UCSD-AML1 (cell line): ENCODE results near the gene GABRR3.

ENCODE experiments used
- DNase-seq: peaks from one replicate; lab custom pipeline; 2025; ENCODE audit not compliant: unreplicated experiment; lab: John Stamatoyannopoulos, UW

Gene GABRR3

DNA sequence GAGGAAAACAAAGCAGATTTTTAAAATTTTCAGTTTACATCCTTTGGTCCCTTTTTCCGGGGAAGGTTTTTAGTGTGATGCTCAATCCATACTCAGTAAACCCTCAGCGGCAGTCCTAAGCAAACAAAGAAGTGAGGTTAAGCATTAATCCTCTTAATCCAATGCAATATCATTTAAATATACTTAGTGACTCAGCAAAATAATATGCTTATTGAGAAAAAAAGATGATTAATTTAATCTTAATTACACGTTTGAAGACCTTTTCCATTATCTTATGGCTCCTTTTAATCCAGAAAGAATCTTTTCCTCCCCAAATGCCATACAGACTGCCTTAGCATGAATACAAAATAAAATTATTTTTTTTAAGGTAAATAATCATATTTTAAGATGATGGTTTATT, at the start of gene GABRR3:
GABRR3 (minus strand) TSS at position 108 of the 400 bp plus-strand sequence. CDS start 328 bp downstream, outside the sequence.
- DNase-seq: no peak

- DNase-seq: no peak
These were observed 38.4 kb upstream of the GABRR3 start for GRCh38 chr3:98073486-98073885.

GRCh38 chr3:98070840-98071239, 35.7 kb upstream of the GABRR3 start:
- DNase-seq: no peak

- no peak for DNase-seq
These were observed 33.7 kb upstream of the GABRR3 start for GRCh38 chr3:98068824-98069223.

DNA sequence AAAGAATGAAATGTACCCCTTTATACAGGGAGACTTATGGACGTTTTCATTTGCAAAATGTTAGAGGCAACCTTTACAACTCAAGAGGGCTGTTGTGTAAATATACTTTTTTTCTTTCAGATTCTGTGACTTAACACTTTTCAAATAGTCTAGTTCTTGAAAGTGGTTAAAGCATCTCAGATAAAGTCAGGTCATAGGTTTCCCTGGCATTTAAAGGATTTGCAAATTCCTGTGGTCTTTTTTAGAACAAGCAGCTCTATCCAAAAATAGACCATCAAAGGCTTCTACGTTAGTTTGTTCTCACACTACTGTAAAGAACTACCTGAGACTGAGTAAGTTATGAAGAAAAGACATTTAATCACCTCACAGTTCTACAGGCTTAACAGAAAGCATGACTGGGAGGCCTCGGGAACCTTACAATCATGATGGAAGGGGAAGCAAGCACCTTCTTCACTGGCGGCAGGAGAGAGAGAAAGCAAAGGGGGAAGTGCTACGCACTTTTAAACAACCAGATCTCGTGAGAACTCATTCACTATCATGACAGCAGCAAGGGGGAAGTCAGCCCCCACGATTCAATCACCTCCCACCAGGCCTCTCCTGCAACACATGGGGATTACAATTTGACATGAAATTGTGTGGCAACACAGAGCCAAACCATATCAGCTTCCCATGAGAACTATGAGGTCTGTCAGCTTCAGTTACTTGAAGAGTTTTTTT, 23.3 kb upstream of the GABRR3 start:
- DNase-seq: no peak

DNA sequence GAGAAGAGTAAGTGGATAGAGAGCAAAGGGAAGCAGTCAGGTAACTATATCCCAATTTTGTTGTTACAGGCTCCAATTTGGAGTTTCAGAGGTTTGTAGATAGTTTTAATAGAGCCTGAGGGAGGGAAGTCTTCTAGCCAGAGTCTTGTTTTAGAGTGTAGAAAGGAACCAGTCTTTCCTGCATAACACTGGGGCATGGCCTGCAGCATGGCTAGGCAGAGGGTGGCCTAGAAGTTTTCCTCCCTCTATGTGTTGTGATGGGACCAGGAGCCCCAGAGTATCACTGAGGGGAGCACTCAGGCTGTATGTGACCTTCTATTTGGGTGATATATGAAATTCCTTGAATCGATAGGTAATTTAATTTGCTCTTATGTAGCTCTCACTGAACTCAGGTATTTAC, 22.5 kb upstream of the GABRR3 start:
- DNase-seq: no peak

DNA sequence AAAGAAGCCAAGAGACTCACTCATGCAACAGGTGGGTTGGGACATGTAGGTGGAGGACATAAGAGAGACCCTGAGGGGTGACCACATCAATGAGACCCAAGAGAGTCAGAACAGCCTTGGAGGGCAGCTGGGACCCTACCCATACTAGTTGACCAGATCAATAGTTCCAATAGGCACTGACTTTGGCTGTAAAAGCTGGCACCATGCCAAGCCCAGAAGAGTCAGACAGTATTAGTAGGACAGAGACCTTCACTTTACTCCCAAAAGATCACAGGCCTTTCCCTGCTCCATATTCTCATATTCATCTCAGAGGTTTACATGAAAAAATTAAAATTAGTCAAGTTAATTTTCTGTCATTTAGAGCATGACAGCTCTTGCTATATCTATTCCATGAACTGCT, 20.9 kb upstream of the GABRR3 start:
- no peak for DNase-seq

DNA sequence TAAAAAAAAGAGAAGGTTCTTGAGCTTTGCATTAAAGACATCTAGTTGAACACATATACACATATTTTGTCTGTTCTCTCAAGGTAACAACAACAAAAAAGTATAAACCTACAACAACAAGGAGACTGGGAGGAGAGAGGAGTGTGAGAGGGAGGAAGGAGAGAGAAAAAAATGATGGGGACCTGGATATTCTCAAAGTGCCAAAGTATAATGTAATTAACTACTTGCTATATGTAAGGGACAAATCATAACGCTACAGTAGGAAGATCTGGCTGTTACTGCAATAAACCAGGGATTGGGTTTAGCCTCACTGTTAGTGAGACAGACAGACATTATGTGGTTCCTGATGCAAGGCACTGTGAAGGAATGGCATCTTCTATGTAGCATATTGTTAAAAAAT, 14.2 kb upstream of the GABRR3 start:
- no peak for DNase-seq

GRCh38 chr3:98048586-98048985, 13.5 kb upstream of the GABRR3 start:
- DNase-seq: no peak

DNA sequence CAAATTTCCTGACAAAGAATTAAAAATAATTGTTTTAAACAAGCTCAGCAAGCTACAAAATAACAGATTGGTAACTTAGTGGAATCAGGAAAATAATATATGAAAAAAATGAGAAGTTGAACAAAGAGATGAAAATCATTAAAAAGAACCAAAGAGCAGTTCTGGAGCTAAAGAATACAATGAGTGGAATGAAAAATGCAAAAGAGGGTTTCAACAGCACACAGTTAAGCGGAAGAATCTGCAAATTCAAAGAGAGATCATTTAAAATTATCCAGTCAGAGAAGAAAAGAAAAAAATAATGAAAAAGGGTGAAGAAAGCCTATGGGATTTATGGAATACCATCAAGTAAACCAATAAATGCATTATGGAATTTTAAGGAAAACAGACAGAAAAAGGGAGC, 6.2 kb upstream of the GABRR3 start:
- no peak for DNase-seq

DNA sequence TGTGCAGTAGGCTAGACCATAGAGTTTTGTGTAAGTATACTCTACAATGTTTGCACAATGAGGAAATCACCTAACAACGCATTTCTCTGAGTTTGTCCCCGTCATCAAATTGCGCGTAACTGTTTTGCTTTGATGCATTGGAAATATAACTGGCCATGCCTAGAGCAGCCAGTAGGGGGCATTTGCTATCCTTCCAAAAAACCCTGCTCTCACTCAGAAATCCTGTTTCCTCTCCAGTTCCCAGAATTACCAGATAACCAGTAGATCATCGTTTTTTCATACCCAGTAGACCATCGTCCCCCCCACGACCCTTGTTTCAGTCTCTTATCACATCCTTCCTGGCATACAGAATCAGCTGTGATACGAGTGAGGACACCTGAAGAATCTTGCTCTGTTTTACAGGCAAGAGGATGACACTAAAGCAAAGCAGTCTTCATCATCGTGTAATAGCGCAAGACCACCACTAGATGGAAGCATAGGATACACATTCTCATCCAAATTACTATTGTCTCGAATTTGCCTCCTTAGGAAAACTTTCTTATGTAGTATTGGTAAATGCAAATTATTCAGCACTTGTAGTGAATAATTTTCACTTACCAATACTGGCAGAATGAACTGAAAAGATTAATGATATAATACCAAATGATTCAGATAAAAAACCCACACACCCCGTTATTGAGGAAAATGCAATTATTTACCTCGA, 4.4 kb upstream of the GABRR3 start:
- DNase-seq: peak; percentile 44

- no peak for DNase-seq
These were observed 3.8 kb upstream of the GABRR3 start for GRCh38 chr3:98038876-98039275.

DNA sequence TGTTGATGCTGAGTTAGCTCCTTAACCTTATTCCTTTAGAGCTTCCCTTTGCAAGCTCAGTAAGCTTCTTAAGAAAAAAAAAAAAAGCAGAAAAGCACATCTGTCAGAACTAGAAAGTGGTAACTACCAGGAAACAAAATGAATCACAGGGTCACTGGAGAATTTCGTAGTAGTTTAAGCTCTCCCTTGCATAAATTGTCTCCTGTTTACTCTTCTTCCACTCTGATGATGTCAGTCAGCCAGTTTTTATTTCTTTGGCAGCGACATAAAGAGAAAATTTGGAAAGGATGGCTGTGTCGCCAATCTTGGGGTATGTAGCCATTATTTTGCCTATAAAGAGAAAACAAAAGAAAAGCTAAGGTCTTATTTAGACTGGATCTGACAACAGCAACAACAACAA, 3.2 kb upstream of the GABRR3 start:
- DNase-seq: no peak

- DNase-seq: no peak
These were observed 629 bp downstream of the GABRR3 start for GRCh38 chr3:98034486-98034885.

DNA sequence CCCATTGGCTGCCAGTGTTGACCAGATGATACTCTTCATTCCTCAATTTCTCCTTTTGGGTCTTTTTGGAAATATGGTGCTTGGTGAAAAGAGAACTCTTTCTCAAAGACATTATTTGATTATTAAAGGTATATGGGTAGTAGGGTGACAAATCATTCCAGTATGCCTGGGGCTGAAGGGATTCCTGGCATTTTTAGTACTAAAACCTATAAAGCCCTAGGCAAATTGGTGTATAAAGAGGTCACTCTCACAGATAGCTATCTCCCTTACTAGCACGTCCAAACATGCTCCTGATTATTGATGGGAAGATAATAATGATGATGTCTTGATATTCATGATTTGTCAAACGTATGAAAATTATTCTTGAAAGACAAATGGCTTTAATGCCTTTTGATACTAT, 1.1 kb downstream of the GABRR3 start:
- DNase-seq: no peak

GRCh38 chr3:98032904-98033303, 2.2 kb downstream of the GABRR3 start:
- DNase-seq: no peak

GRCh38 chr3:98032265-98032664, 2.9 kb downstream of the GABRR3 start:
- DNase-seq: no peak

GRCh38 chr3:98029083-98029482, 6.0 kb downstream of the GABRR3 start:
- DNase-seq: no peak

DNA sequence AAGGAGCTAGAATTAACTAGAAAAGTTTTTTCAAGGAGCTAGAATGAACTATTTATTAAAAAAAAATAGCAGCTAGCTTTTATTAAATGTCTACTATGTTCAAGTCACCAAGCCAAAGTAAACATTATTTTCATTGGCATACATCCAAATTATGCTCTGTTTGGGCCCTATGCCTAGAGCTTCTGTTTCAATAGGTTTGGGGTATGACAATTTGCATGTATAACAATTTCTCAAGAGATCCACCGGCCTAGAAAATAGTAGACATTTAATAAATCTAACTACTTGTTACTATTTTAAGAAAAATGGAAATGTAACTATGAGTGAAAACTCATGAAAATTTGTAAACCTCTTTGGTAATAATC, 8.0 kb downstream of the GABRR3 start:
- DNase-seq: no peak

GRCh38 chr3:98026425-98027084, 8.6 kb downstream of the GABRR3 start:
- DNase-seq: no peak

DNA sequence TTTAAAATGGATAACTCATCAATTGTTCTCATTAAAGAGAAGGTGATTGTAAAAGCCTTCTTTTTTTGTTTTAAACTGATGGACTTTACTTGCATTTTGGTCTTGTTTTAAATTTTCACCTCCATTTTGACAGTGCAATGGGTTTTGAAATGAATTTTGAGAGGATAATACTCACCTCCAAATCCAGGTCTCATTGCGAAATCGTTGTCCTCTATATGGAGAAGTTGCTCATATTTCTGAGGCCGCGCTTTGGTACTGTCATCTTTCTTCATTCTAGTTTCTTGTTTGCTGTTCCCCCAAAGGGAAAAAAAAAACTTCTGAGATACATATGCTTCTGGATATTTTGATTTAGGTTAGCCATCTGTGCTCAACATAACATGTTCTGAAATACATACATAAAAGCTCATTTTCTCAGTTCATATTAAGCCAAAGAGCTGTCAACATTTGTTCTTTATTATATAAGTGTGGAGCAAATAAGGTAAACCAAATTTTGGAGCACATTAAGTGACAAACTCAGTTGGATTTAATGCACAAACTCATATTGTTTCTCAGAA, 9.6 kb downstream of the GABRR3 start:
- no peak for DNase-seq
